PFSK-1 (cell line): ENCODE data around the gene IMPDH1.

Experiments used
- FOXP2 ChIP-seq: optimal IDR thresholded peaks from 2 replicates; pipeline ENCODE3; 2011; ENCODE audit warnings: borderline replicate concordance, control low read depth, inconsistent platforms; ENCODE audit not compliant: insufficient read depth; ENCODE audit errors: extremely low read length, extremely low read depth
- POLR2AphosphoS5 ChIP-seq: IDR thresholded peaks from 2 replicates; pipeline ENCODE4 v1.6.1; 2012; ENCODE audit warnings: low read depth, mild to moderate bottlenecking, control low read depth, low read length, moderate library complexity
- REST ChIP-seq, 2 experiments: IDR thresholded peaks; 2 replicates each; pipeline versions ENCODE4 v1.6.1 to v1.8.0; 2011 to 2012; ENCODE audit warnings: low read depth in 2 of 2, low read length in 2 of 2, control low read depth in 1 of 2, inconsistent platforms in 1 of 2, mild to moderate bottlenecking in 1 of 2, moderate library complexity in 1 of 2; ENCODE audit not compliant: insufficient read depth in 1 of 2
- SIN3A ChIP-seq: IDR thresholded peaks from 2 replicates; pipeline ENCODE4 v1.6.1; 2012; ENCODE audit warnings: mild to moderate bottlenecking, low read length, moderate library complexity, borderline replicate concordance; ENCODE audit not compliant: insufficient read depth
- TAF1 ChIP-seq: IDR thresholded peaks from 2 replicates; pipeline ENCODE4 v1.6.1; 2012; ENCODE audit warnings: low read length, control low read depth, borderline replicate concordance; ENCODE audit not compliant: insufficient read depth

The IMPDH1 gene

GRCh38 chr7:128366300-128366699, 43.5 kb downstream of the IMPDH1 start:
- no peak for TF ChIP-seq REST (IDR thresholded peaks at IDR 0.05; ENCODE audit: insufficient read depth in 1 of 2, low read depth in 2 of 2, low read length in 2 of 2)
- no peak for TF ChIP-seq SIN3A
- no peak for TF ChIP-seq TAF1
- TF ChIP-seq FOXP2, result no peak
- no peak for TF ChIP-seq POLR2AphosphoS5

DNA sequence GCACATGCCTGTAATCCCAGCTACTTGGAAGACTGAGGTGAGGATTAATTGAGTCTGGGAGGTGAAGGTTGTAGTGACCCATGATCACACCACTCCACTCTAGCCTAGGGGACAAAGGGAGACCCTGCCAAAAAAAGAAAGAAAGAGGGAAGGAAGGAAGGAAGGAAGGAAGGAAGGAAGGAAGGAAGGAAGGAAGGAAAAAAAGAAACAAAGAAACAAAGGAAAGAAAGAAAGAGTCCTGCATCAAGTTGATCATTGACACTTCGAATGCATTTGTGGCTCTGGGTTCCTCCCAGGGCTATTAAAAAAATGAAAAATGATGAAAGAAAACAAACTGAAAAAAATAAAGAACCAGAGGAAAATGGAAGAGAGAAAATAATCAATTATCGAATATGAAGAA, 44.4 kb downstream of the IMPDH1 start:
- TF ChIP-seq TAF1 (no peak), SIN3A (no peak), POLR2AphosphoS5 (no peak), REST (IDR thresholded peaks at IDR 0.05; ENCODE audit: insufficient read depth in 1 of 2, low read depth in 2 of 2, low read length in 2 of 2) (no peak), FOXP2 (no peak)

- TF ChIP-seq FOXP2 (no peak), TAF1 (no peak), REST (IDR thresholded peaks at IDR 0.05; ENCODE audit: insufficient read depth in 1 of 2, low read depth in 2 of 2, low read length in 2 of 2) (no peak), POLR2AphosphoS5 (no peak), SIN3A (no peak)
Measured at GRCh38 chr7:128364166-128364870, 45.5 kb downstream of the IMPDH1 start.

- TF ChIP-seq REST (IDR thresholded peaks at IDR 0.05; ENCODE audit: insufficient read depth in 1 of 2, low read depth in 2 of 2, low read length in 2 of 2) (no peak), POLR2AphosphoS5 (no peak), FOXP2 (no peak), SIN3A (no peak), TAF1 (no peak)
Measured at GRCh38 chr7:128363261-128363721, 46.5 kb downstream of the IMPDH1 start.
